PC-3 (cell line): ENCODE measurements around the gene SAFB.

Experiments
- CTCF ChIP-seq: fragments of 300-600 bp; sonication (generic); conservative IDR thresholded peaks from 2 replicates; pipeline ENCODE4 v1.5.1; 2017; ENCODE audit warnings: antibody characterized with exemption, low read depth, mild to moderate bottlenecking, low read length
- EZH2phosphoT487 ChIP-seq: fragments of 300-600 bp; sonication (generic); IDR thresholded peaks from 2 replicates; pipeline ENCODE4 v1.6.1; 2018; ENCODE audit warnings: mild to moderate bottlenecking, antibody characterized with exemption, low read length, borderline replicate concordance

GRCh38 chr19:5679289-5680083 is 56.6 kb downstream of the SAFB start:
- TF ChIP-seq EZH2phosphoT487 (no peak), CTCF (no peak)
